22Rv1 (cell line): ENCODE data around the gene OLAH.

Experiments used
- ZFX ChIP-seq: fragments of 450-650 bp; IDR thresholded peaks from 2 replicates; pipeline ENCODE4 v1.6.1; 2017; ENCODE audit warnings: antibody characterized with exemption, borderline replicate concordance
- TF ChIP-seq, protein P1 (sequence below): fragments of 450-650 bp; IDR thresholded peaks from 2 replicates; pipeline ENCODE4 v1.5.1; 2017; ENCODE audit warnings: mild to moderate bottlenecking

DNA sequence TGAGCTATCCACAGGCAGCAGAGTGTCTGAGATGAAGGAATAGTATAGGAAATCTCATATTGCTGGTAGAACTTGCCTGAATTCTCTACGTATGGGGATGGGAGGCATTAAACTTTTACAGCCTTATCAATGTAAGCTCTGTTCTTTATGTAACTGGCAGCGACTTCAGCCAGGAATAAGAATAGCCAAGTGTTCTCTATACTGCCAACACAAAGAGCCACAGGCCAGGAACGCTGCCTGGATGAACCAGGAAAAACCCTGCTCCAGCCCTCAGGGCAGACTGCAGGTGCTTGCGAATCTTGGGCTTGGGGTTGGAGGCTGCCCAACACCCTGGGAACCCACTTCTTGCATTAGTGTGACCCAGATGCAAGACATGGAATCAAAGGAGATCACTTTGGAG, 6.1 kb upstream of the OLAH start:
- TF ChIP-seq, protein P1, sequence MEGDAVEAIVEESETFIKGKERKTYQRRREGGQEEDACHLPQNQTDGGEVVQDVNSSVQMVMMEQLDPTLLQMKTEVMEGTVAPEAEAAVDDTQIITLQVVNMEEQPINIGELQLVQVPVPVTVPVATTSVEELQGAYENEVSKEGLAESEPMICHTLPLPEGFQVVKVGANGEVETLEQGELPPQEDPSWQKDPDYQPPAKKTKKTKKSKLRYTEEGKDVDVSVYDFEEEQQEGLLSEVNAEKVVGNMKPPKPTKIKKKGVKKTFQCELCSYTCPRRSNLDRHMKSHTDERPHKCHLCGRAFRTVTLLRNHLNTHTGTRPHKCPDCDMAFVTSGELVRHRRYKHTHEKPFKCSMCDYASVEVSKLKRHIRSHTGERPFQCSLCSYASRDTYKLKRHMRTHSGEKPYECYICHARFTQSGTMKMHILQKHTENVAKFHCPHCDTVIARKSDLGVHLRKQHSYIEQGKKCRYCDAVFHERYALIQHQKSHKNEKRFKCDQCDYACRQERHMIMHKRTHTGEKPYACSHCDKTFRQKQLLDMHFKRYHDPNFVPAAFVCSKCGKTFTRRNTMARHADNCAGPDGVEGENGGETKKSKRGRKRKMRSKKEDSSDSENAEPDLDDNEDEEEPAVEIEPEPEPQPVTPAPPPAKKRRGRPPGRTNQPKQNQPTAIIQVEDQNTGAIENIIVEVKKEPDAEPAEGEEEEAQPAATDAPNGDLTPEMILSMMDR = no peak
- no peak for TF ChIP-seq ZFX
